HG02970 (cell line): ENCODE measurements around the gene CAMKK2.
"Not testable (repeated sequence)": the region's sequence is repeated elsewhere in the genome, so short reads cannot be mapped to it uniquely, and the experiment has no call there.

Experiments used
- ATAC-seq: cut with Tn5 transposase; IDR thresholded peaks from one replicate; pipeline ENCODE4 v1.9.1; 2021; ENCODE audit warnings: mild to moderate bottlenecking, moderate library complexity, moderate number of reproducible peaks; ENCODE audit not compliant: unreplicated experiment, low FRiP score

The CAMKK2 gene

DNA sequence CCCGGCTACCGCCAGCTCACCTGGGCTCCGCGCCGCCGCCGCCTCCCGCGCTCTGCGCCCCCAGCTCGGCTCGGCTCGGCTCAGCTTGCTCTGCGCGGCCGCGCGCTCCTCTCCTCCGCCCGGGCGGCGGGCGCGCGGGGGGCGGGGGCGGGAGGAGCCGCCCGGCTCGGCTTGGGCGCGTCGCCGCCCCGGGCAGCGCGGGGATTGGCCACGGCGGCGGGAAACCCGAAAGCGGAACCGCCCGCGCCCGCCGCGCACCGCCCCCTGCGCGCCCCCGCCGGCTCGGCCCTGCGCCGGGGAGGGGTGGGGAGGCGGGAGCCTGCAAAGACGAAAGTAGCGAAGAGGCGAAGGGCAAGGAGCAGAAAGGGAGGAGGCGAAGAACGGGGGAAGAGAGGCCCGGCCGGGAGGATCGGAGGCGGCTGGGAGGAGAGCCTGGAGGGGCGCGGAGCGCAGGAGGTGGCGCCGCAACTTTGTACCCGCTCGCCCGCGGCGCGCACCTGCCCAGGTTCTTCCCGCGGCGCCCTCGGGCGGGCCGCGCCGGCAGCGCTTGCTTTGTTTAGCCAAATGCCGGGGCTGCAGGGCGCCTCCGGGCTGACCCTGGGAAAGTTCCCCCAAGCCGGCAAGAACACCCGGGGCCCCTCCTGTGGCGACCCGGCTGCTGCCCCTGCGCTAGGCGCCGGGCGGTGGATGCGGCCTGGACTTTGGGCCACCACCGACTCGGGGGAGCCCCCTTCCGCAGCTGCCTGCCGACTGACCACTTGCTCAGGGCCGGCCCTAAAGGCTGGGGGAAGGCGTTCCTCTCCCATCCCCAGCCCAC is at the start of gene CAMKK2:
Gene CAMKK2, minus strand, starts transcription at position 92 of the 817 bp plus-strand sequence. CDS start 22,183 bp downstream, outside the sequence.
- peak; percentile 76 for ATAC-seq

DNA sequence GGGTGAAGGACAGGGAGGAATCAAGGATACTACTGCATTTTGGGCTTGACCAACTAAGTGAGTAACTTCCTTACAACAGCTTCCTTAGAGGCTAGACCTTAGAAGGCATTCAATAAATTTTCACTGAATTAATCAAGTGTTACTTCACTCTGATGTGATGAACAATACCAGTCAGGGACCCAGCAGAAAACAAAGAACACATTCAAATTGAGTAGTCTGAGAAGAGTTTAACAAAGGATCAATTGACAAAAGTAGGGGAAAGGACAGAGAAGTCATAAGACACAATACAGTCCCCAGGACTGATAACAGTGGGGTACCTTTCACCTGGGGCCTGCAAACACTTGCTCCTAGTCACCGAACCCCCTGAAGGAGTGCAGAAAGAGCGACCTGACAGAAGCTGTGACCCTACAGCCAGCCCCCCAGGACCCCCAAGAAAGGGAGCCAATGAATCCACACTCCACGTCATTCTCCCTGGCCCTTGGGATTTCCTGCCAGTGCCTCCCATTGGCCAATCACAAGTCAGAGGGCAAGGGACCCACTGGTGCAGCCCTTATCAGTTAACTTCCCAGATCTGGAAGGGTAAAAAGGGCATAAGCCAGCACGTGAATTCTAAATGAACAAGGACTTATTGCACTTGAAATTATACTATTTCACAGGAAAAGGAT is 48.8 kb upstream of the CAMKK2 start:
- no peak for ATAC-seq

DNA sequence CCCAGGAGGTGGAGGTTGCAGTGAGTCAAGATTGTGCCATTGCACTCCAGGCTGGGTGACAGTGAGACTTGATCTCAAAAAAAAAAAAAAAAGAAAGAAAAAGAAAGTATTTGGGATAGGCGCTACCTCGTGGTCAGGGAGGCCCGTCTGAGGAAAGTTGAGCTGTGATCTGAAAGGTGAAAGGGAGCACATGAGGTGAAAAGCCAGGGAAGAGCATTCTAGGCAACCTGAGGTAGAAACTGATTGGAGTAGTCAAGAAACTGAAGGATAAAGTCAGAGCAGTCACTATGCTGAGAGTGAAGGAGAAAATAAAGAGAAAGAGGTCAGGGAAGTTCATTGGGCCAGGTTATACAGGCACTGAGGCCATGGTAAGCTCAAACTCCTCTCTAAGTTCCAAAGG is 48.0 kb upstream of the CAMKK2 start:
- ATAC-seq = no peak

GRCh38 chr12:121337416-121337815 is 40.9 kb upstream of the CAMKK2 start:
- ATAC-seq = no peak

DNA sequence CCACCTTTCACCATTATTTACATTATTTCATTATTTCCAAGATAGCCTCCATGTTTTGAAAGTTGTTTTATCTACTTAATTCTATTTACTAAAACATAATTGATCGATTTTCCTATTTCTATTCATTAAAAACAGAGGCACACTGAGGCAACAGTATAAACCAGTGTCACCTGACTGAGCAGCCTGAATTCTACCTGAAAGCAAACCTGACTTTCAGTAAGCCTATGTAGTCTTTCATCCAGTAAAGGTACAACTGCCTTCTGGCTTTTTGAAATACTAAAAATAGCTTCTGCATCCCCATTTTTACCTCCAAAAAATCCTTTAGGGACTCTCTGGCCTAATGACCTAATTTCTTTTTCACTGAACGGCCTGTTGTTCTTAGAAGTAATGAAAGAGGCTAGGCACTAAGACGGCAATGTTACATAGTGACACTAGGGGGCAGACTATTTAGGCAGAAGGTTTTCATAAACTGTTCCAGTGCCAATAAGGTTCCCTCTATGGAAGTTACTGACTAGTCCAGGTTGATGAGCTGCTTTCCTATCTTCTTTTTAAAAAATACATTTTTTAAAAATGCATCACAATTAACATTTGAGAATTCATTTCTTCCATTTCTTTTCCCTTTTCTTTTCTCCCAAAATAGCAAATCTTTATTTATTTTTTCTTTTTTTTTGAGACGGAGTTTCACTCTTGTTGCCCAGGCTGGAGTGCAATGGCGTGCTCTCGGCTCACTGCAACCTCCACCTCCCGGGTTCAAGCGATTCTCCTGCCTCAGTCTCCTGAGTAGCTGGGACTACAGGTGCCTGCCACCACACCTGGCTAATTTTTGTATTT is 38.2 kb upstream of the CAMKK2 start:
- ATAC-seq = no peak

DNA sequence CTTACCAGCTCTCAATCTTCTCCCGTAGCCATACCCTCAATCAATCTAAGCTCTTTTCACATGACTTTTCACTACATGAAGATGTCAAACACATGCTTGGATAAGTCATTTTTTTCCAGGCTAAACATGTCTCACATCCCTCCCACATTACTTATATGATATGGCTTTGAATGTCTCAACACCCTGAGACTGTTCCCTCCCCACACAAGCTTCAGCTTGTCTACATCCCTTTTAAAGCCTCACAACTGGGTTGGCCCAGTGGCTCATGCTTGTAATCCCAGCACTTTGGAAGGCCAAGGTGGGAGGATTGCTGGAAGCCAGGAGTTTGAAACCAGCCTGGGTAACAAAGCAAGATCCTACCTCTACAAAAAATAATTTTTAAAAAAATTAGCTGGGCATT is 37.2 kb upstream of the CAMKK2 start:
- ATAC-seq = no peak

DNA sequence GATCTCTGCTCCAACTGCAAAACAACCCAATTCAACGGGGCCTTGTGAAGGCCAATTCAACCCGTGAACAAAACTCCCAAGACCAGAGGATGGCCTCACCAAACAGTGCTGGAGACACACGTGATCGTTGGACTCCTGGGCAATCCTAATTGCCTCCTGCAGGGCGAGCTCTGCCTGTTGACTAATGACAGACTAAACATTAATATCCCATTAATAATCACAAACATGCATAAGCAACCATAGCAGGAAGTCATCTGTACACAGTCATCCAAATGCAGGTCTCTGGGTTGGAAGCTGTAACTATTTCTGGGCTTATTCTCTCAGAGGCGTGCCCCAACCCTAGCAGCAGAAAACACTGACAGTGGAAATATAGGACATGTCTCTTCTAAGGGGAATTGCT is 34.7 kb upstream of the CAMKK2 start:
- ATAC-seq = no peak

DNA sequence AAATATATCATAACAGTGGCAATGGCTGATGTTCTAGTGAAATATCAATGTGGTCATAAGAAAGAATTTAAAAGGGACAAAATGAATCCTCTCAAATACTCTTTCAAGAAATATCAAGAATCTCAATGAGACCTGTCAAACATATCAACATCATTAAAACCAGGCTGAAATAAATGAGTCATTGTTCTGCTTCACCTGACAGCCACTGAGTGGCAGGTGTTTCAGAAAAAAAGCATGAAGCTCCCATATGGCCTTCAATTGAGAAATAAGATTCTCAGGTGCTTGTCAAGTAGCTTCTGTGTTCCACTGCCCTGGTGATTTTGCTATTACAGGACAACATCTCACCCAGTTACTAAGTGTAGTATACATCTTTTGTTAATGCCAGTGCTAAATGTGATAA is 34.2 kb upstream of the CAMKK2 start:
- ATAC-seq = no peak

DNA sequence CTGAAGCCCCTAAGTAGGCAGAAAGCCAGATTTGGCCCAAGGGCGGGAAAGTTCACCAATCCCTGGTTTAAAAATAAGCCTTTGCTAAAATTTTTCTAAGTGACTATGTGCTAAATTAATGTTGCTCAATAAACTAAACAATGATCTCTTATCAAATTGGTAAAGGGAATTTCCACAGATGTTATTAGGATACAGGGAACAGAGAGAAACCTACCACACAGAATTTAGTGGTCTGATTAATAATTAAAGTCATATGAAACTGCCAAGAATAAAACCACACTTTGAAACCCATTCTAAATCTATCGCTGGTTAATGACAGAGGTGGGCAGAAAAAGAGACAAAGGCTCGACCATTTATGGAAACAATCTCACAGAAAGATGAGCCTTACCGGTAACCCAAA is 33.7 kb upstream of the CAMKK2 start:
- ATAC-seq = no peak

DNA sequence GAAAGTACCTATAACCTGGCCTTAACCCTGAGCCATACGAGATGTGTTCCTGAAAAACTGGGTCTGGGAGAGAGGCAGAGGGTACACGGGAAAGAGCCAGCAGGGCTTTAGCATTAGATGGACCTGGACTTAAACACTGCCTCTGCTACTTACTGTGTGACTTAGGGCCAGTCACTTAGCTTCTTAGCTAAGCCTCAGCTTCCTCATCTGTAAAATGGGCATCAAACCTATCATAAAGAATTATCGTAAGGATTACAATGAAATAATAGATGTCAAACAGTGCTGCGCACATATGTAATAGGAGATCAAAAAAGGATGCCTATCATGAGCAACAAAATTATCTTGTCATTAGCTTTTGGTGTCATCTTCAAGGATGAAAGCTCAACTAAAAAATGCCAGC is 32.1 kb upstream of the CAMKK2 start:
- no peak for ATAC-seq

DNA sequence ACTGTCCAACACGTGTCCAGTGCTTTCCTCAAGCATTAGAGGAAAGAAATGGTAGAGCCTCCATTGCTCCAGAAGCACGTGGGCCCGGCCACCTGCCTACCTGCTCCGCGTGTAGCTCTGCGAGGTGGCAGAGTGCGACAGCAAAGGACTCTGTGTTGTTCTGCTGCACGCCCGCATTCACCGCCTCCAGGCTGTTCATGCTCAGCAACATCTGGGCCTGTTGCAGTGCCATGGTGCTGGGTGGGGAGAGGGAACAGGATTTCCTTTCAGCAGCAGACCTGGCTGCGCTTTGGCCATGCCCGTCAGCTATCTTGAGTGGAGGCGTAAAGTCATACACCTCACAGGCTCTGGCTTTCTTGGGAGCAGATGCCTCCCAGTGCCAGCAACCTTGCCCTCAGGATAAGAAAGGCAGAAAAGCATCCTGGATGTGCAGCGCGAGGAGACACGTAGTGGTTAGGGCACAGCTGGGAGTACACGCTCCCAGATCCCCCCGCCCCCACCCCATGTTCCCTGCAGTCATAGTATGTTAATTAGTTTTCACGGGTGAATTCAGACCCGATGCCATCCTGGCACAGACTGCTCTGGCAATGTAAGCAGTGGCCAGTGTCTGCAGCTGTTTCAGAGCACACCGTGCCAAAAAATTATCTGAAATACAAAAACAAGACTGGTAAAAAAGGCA is 30.6 kb upstream of the CAMKK2 start:
- ATAC-seq = no peak

GRCh38 chr12:121325922-121326396 is 29.4 kb upstream of the CAMKK2 start:
- ATAC-seq = no peak

- no peak for ATAC-seq
Observed at GRCh38 chr12:121323908-121324307, 27.4 kb upstream of the CAMKK2 start.

GRCh38 chr12:121318121-121318520 is 21.6 kb upstream of the CAMKK2 start:
- no peak for ATAC-seq

GRCh38 chr12:121314431-121314830 is 17.9 kb upstream of the CAMKK2 start:
- ATAC-seq = no peak

DNA sequence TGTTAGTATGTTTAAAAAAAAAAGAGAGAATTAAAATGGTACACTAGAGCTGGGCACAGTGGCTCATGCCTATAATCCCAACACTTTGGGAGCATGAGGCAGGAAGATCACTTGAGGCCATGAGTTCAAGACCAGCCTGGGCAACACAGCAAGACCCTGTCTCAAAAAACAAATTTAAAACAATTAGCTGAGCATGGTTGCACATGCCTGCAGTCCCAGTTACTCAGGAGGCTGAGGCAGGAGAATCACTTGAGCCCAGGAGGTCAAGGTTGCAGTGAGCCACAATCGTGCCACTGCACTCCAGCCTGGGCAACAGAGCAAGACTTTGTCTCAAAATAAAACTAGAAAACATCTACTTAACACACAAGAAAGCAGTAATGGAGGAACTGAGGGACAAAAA is 13.7 kb upstream of the CAMKK2 start:
- not testable (repeated sequence) for ATAC-seq

DNA sequence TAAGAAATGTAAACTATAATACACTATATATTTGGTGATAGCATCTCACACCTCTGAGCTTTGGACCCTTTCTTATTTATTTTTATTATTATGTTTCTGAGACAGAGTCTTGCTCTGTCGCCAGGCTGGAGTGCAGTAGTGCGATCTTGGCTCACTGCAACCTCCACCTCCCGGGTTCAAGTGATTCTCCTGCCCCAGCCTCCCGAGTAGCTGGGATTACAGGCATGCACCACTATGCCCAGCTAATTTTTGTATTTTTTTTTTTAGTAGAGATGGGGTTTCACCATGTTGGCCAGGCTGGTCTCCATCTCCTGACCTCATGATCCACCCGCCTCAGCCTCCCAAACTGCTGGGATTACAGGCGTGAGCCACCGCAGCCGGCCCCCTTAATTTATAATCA is 10.9 kb upstream of the CAMKK2 start:
- not testable (repeated sequence) for ATAC-seq

- no peak for ATAC-seq
Observed at GRCh38 chr12:121304306-121304705, 7.8 kb upstream of the CAMKK2 start.

DNA sequence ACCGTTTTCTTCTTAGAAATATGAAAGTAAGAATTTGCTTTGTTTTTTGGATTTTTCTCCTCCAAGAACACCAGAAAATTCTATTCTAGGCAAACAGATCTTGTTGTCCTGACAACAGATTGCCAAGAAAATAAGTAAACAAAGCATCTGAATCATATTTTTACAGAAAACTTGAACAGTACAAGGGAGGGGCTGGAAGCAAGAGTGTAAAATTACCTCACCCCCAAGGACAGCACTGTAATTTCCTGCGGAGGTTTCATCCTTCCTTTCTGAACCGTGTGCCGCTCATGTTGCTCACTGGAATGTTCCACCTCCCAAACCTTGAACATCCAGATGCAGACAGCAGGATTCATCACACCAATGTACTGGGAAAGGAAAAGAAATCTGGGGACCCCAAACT is 5.4 kb upstream of the CAMKK2 start:
- ATAC-seq = no peak

DNA sequence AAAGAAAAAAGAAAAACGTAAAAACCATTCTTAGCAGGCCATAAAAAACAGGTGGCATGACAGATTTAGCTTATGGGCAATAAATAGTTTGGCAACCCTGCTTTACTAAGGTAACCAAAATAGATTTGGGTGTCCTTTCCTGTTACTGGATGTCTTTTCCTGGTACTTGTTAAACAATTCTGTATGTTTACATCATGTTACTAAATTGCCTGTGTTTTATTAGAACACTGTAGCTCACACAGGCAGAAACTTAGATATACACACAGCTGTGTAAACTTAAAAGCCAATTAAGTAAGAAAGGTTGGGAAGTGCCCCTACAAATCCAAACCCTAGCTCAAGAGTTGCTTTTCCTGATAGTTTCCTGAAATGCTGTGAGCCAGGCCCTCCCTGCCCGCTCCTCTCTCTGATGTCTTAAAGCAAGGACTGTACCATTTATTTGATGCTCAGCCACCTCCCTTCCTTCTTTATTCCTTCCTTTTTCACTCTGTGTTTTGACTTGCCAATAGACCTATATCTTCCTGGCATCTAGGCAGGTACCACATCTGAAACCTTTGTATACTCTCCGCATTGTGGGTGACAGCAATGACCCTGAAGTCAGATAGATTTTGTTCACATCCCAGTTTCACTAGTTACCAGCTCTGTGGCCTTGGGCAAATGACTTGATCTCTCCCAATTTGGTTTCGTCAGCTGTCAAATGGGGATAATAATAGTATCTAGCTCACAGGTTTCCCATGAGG is 3.7 kb upstream of the CAMKK2 start:
- no peak for ATAC-seq
